Measurements from ENCODE around the gene RAD1. TPM values are rescaled to one million over a fixed set of nuclear protein-coding genes. Genes with fewer than 3 reads are reported as not detected.
"Not testable (repeated sequence)": the region's sequence is repeated elsewhere in the genome, so short reads cannot be mapped to it uniquely, and the experiment has no call there.

The RAD1 gene
- total and polyA plus RNA-seq, 2 donors from 2014 or later: 14.8 to 15.3 TPM

DNA sequence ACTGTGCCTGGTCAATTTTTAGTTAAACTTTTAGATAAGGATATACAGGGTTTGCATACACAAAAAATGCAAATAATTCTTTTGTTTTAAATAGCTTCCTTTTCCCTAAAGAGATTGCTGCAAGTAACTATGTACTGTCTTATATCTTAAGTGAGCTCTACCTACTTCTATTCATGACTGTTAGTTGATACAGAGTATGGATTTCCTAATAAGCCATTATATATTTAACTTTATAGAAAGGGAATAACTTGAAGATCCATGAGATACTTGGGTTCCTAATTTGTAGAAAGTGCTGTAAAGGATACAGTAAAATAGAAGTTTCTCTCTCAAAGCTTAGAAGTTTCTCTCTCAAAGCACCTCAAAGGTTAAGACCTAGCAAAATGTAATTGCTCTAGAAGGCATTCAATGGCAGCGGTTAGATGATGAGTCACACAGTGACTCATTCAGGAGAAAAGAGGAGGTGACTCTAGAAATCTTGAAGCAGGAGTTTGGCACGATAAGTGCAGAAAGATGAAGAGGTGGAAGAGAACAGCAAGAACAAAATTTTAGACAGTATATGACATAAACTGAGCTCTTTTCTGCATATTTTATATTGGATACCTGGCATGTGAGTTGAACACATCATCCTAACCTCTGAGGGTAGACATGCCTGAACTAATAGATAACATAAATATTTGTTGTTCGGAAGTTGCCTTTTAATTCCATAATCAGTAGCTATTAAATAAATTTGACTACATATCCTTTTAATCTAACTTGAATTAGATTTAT lies 8.6 kb upstream of the RAD1 start:
- TF ChIP-seq, protein P1, sequence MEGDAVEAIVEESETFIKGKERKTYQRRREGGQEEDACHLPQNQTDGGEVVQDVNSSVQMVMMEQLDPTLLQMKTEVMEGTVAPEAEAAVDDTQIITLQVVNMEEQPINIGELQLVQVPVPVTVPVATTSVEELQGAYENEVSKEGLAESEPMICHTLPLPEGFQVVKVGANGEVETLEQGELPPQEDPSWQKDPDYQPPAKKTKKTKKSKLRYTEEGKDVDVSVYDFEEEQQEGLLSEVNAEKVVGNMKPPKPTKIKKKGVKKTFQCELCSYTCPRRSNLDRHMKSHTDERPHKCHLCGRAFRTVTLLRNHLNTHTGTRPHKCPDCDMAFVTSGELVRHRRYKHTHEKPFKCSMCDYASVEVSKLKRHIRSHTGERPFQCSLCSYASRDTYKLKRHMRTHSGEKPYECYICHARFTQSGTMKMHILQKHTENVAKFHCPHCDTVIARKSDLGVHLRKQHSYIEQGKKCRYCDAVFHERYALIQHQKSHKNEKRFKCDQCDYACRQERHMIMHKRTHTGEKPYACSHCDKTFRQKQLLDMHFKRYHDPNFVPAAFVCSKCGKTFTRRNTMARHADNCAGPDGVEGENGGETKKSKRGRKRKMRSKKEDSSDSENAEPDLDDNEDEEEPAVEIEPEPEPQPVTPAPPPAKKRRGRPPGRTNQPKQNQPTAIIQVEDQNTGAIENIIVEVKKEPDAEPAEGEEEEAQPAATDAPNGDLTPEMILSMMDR (IDR thresholded peaks at IDR 0.05; ENCODE audit: borderline replicate concordance, extremely low read depth, insufficient read depth): no peak
- intact Hi-C loops (cut with DNase I): no loop called here
- peak overlapping the region in 1 of 2 donors; percentile 2 for H3K27ac ChIP-seq (ENCODE audit: low read depth in 2 of 2, low read length in 2 of 2)
- peaks cover 5 to 43% (median 9%) of the 10 kb centered on the region in 3 donors for H3K36me3 ChIP-seq (ENCODE audit: control insufficient read depth in 2 of 3, insufficient read depth in 3 of 3, low read length in 3 of 3)
- DNase-seq (no peak), FAIRE-seq (no peak)
- H3K4me1 ChIP-seq (ENCODE audit: control insufficient read depth in 2 of 3, insufficient read depth in 2 of 3, low read depth in 1 of 3, low read length in 3 of 3): no peaks in the 10 kb centered on the region
- H3K27me3 ChIP-seq (ENCODE audit: control insufficient read depth, insufficient read depth, low read length): no peaks in the 10 kb centered on the region
- H3K9me3 ChIP-seq (ENCODE audit: control insufficient read depth in 2 of 3, insufficient read depth in 1 of 3, low read length in 3 of 3): no peaks in the 10 kb centered on the region
- H3K4me3 ChIP-seq (ENCODE audit: low read length in 3 of 3): no peak overlapping the region
- no peak overlapping the region for H3K9ac ChIP-seq (ENCODE audit: low read length in 3 of 3)

DNA sequence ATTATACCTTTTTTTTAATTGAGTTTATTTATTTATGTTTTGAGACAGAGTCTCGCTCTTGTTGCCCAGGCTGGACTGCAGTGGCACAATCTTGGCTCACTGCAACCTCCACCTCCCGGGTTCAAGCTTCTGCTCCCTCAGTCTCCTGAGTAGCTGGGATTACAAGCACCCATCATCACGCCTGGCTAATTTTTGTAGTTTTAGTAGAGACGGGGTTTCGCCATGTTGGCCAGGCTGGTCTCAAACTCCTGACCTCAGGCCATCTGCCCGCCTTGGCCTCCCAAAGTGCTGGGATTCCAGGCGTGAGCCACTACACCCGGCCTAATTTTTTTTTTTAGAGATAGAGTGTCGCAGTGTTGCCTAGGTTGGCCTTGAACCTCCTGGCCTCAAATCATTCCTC lies 8.0 kb upstream of the RAD1 start:
- intact Hi-C loops (cut with DNase I); FAIRE-seq; H3K9ac ChIP-seq (ENCODE audit: low read length in 3 of 3): not testable (repeated sequence)

DNA sequence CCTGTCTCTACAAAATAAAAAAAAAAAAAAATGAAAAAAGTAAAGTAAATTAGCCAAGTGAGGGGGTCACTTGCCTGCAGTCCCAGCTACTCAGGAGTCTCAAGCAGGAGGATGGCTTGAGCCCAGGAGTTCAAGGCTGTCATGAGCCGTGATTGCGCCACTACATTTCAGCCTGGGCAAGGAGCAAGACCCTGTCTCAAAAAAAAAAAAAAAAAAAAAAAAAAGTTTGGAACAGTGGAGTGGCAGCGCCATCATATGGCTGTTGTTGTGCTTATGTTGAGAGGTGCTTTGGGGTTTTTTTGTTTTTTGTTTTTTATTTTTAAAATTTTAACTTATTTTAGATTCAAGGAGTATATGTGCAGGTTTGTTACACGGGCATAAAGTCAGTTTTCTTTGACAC lies 3.8 kb upstream of the RAD1 start:
- Histone ChIP-seq H3K9ac (ENCODE audit: low read length in 3 of 3) (no peak overlapping the region), H3K4me3 (ENCODE audit: low read length in 3 of 3) (no peak overlapping the region), H3K27me3 (ENCODE audit: control insufficient read depth, insufficient read depth, low read length) (no peaks in the 10 kb centered on the region), H3K9me3 (ENCODE audit: control insufficient read depth in 2 of 3, insufficient read depth in 1 of 3, low read length in 3 of 3) (no peaks in the 10 kb centered on the region), H3K36me3 (ENCODE audit: control insufficient read depth in 2 of 3, insufficient read depth in 3 of 3, low read length in 3 of 3) (peaks cover 5 to 30% (median 6%) of the 10 kb centered on the region in 3 donors), H3K4me1 (ENCODE audit: control insufficient read depth in 2 of 3, insufficient read depth in 2 of 3, low read depth in 1 of 3, low read length in 3 of 3) (peaks cover 0 to 13% (median 9%) of the 10 kb centered on the region in 3 donors), H3K27ac (ENCODE audit: low read depth in 2 of 2, low read length in 2 of 2) (no peak overlapping the region)
- TF ChIP-seq, protein P1 (IDR thresholded peaks at IDR 0.05; ENCODE audit: borderline replicate concordance, extremely low read depth, insufficient read depth): no peak
- no peak for DNase-seq
- FAIRE-seq: no peak
- intact Hi-C loops (cut with DNase I): no loop called here

More for the DNA sequence above, 8.0 kb upstream of the RAD1 start:
- H3K9me3 ChIP-seq (ENCODE audit: control insufficient read depth in 2 of 3, insufficient read depth in 1 of 3, low read length in 3 of 3); H3K4me3 ChIP-seq (ENCODE audit: low read length in 3 of 3); H3K27ac ChIP-seq (ENCODE audit: low read depth in 2 of 2, low read length in 2 of 2); H3K4me1 ChIP-seq (ENCODE audit: control insufficient read depth in 2 of 3, insufficient read depth in 2 of 3, low read depth in 1 of 3, low read length in 3 of 3); DNase-seq; H3K27me3 ChIP-seq (ENCODE audit: control insufficient read depth, insufficient read depth, low read length): not testable (repeated sequence)
- peaks cover 5 to 43% (median 9%) of the 10 kb centered on the region in 3 donors for H3K36me3 ChIP-seq (ENCODE audit: control insufficient read depth in 2 of 3, insufficient read depth in 3 of 3, low read length in 3 of 3)

DNA sequence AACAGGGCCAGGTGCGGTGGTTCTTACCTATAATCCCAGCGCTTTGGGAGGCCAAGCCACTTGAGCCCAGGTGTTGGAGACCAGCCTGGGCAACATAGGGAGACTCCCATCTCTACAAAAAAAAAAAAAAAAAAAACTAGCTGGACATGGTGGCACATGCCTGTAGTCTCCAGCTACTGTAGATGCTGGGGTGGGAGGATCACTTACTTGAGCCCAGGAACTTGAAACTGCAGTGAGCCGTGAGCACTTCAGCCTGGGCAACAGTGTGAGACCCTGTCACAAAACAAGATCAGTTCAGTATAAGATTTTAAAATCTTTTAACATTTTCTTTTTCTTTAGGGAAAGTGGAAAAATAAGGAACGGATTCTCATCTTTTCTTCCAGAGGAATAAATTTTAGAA lies 2.7 kb upstream of the RAD1 start:
- H3K4me3 ChIP-seq (ENCODE audit: low read length in 3 of 3): no peak overlapping the region
- intact Hi-C loops (cut with DNase I): no loop called here
- DNase-seq: no peak
- H3K4me1 ChIP-seq (ENCODE audit: control insufficient read depth in 2 of 3, insufficient read depth in 2 of 3, low read depth in 1 of 3, low read length in 3 of 3): peaks cover 0 to 18% (median 9%) of the 10 kb centered on the region in 3 donors
- H3K36me3 ChIP-seq (ENCODE audit: control insufficient read depth in 2 of 3, insufficient read depth in 3 of 3, low read length in 3 of 3): peaks cover 2 to 29% (median 2%) of the 10 kb centered on the region in 3 donors
- H3K27ac ChIP-seq (ENCODE audit: low read depth in 2 of 2, low read length in 2 of 2): no peak overlapping the region
- no peaks in the 10 kb centered on the region for H3K27me3 ChIP-seq (ENCODE audit: control insufficient read depth, insufficient read depth, low read length)
- TF ChIP-seq, protein P1 (IDR thresholded peaks at IDR 0.05; ENCODE audit: borderline replicate concordance, extremely low read depth, insufficient read depth): no peak
- no peak for FAIRE-seq
- no peaks in the 10 kb centered on the region for H3K9me3 ChIP-seq (ENCODE audit: control insufficient read depth in 2 of 3, insufficient read depth in 1 of 3, low read length in 3 of 3)
- H3K9ac ChIP-seq (ENCODE audit: low read length in 3 of 3): no peak overlapping the region
